Neuron (in vitro differentiated cells): ENCODE data around the gene PCLO.
A peak's percentile ranks its signal among the peaks of the same experiment; 100 is the strongest.

ENCODE experiments used
- H2AFZ ChIP-seq: one replicate; pipeline ENCODE4 v1.6.1; 2013; ENCODE audit warnings: low read depth, mild to moderate bottlenecking, inconsistent platforms, low read length, moderate library complexity
- H3K27me3 ChIP-seq: one replicate; pipeline ENCODE4 v1.6.1; 2013; ENCODE audit warnings: low read length; ENCODE audit not compliant: insufficient read depth
- H3K36me3 ChIP-seq: one replicate; pipeline ENCODE4 v1.6.1; 2013; ENCODE audit warnings: low read length; ENCODE audit not compliant: insufficient read depth
- H3K4me1 ChIP-seq: one replicate; pipeline ENCODE4 v1.6.1; 2013; ENCODE audit warnings: low read length; ENCODE audit not compliant: insufficient read depth
- H3K4me3 ChIP-seq: 2 replicates; pipeline ENCODE4 v1.5.1; 2013; ENCODE audit warnings: mild to moderate bottlenecking, low read length, moderate library complexity
- H3K9me3 ChIP-seq: one replicate; pipeline ENCODE4 v1.6.1; 2013; ENCODE audit warnings: low read length

PCLO gene

GRCh38 chr7:82816272-82816671 is 346.4 kb downstream of the PCLO start:
- Histone ChIP-seq H3K9me3 (no peaks in the 10 kb centered on the region), H3K36me3 (peaks cover 5% of the 10 kb centered on the region), H2AFZ (no peak overlapping the region), H3K4me1 (peaks cover 36% of the 10 kb centered on the region), H3K4me3 (no peak overlapping the region), H3K27me3 (no peaks in the 10 kb centered on the region)

GRCh38 chr7:82810558-82811259 is 352.0 kb downstream of the PCLO start:
- Histone ChIP-seq H3K9me3 (no peaks in the 10 kb centered on the region), H3K36me3 (no peaks in the 10 kb centered on the region), H3K27me3 (no peaks in the 10 kb centered on the region), H3K4me1 (peaks cover 13% of the 10 kb centered on the region), H2AFZ (no peak overlapping the region), H3K4me3 (no peak overlapping the region)

GRCh38 chr7:82808633-82809032 is 354.1 kb downstream of the PCLO start:
- Histone ChIP-seq H3K27me3 (no peaks in the 10 kb centered on the region), H3K36me3 (no peaks in the 10 kb centered on the region), H2AFZ (no peak overlapping the region), H3K4me3 (no peak overlapping the region), H3K9me3 (no peaks in the 10 kb centered on the region), H3K4me1 (peaks cover 7% of the 10 kb centered on the region)

GRCh38 chr7:82805527-82805960 is 357.1 kb downstream of the PCLO start:
- Histone ChIP-seq H3K4me3 (peak overlapping the region; percentile 2), H3K27me3 (no peaks in the 10 kb centered on the region)

GRCh38 chr7:82803411-82803810 is 359.3 kb downstream of the PCLO start:
- Histone ChIP-seq H3K4me1 (peaks cover 6% of the 10 kb centered on the region), H2AFZ (no peak overlapping the region), H3K4me3 (no peak overlapping the region), H3K9me3 (no peaks in the 10 kb centered on the region), H3K36me3 (no peaks in the 10 kb centered on the region), H3K27me3 (no peaks in the 10 kb centered on the region)

More at GRCh38 chr7:82805527-82805960, 357.1 kb downstream of the PCLO start:
- H3K9me3 ChIP-seq: no peaks in the 10 kb centered on the region
- no peaks in the 10 kb centered on the region for H3K36me3 ChIP-seq
- H2AFZ ChIP-seq: peak overlapping the region; percentile 6
- H3K4me1 ChIP-seq: peaks cover 6% of the 10 kb centered on the region

GRCh38 chr7:82789883-82790609 is 372.6 kb downstream of the PCLO start:
- H3K27me3 ChIP-seq: no peaks in the 10 kb centered on the region
- peaks cover 1% of the 10 kb centered on the region for H3K9me3 ChIP-seq
- H3K4me1 ChIP-seq: no peaks in the 10 kb centered on the region
- no peak overlapping the region for H2AFZ ChIP-seq
- H3K36me3 ChIP-seq: no peaks in the 10 kb centered on the region
- no peak overlapping the region for H3K4me3 ChIP-seq

- Histone ChIP-seq H2AFZ (no peak overlapping the region), H3K9me3 (no peaks in the 10 kb centered on the region), H3K4me1 (no peaks in the 10 kb centered on the region), H3K36me3 (no peaks in the 10 kb centered on the region), H3K27me3 (no peaks in the 10 kb centered on the region), H3K4me3 (no peak overlapping the region)
Measured at GRCh38 chr7:82778021-82778420, 384.7 kb downstream of the PCLO start.

GRCh38 chr7:82762880-82763279 is 399.8 kb downstream of the PCLO start:
- Histone ChIP-seq H3K27me3 (no peaks in the 10 kb centered on the region), H3K4me3 (no peak overlapping the region), H3K4me1 (no peaks in the 10 kb centered on the region), H2AFZ (no peak overlapping the region), H3K36me3 (no peaks in the 10 kb centered on the region), H3K9me3 (no peaks in the 10 kb centered on the region)

GRCh38 chr7:82760831-82761230 is 401.9 kb downstream of the PCLO start:
- peaks cover 3% of the 10 kb centered on the region for H3K4me1 ChIP-seq
- no peaks in the 10 kb centered on the region for H3K9me3 ChIP-seq
- no peak overlapping the region for H2AFZ ChIP-seq
- H3K27me3 ChIP-seq: no peaks in the 10 kb centered on the region
- no peaks in the 10 kb centered on the region for H3K36me3 ChIP-seq
- no peak overlapping the region for H3K4me3 ChIP-seq

GRCh38 chr7:82760074-82760473 is 402.6 kb downstream of the PCLO start:
- Histone ChIP-seq H2AFZ (no peak overlapping the region), H3K4me3 (no peak overlapping the region), H3K4me1 (peaks cover 6% of the 10 kb centered on the region), H3K9me3 (no peaks in the 10 kb centered on the region), H3K27me3 (no peaks in the 10 kb centered on the region), H3K36me3 (no peaks in the 10 kb centered on the region)

- H2AFZ ChIP-seq: no peak overlapping the region
- H3K4me3 ChIP-seq: no peak overlapping the region
- H3K36me3 ChIP-seq: no peaks in the 10 kb centered on the region
- no peaks in the 10 kb centered on the region for H3K9me3 ChIP-seq
- peaks cover 6% of the 10 kb centered on the region for H3K4me1 ChIP-seq
- no peaks in the 10 kb centered on the region for H3K27me3 ChIP-seq
Measured at GRCh38 chr7:82755705-82756551, 406.8 kb downstream of the PCLO start.

- Histone ChIP-seq H3K27me3 (no peaks in the 10 kb centered on the region), H3K36me3 (no peaks in the 10 kb centered on the region), H3K9me3 (no peaks in the 10 kb centered on the region), H3K4me3 (no peak overlapping the region), H3K4me1 (peaks cover 10% of the 10 kb centered on the region), H2AFZ (no peak overlapping the region)
Measured at GRCh38 chr7:82750007-82750406, 412.7 kb downstream of the PCLO start.

GRCh38 chr7:82745820-82746219 is 416.9 kb downstream of the PCLO start:
- no peaks in the 10 kb centered on the region for H3K27me3 ChIP-seq
- H3K4me1 ChIP-seq: peaks cover 19% of the 10 kb centered on the region
- H3K9me3 ChIP-seq: peaks cover 2% of the 10 kb centered on the region
- no peak overlapping the region for H3K4me3 ChIP-seq
- H2AFZ ChIP-seq: no peak overlapping the region
- H3K36me3 ChIP-seq: no peaks in the 10 kb centered on the region
